Endothelial cell of umbilical vein (primary cell): ENCODE data around the gene NRF1. TPM values are rescaled to one million over a fixed set of nuclear protein-coding genes. Genes with fewer than 3 reads are reported as not detected.

Source experiments
- BruUV-seq: library from RNA; stranded (reverse); fragments of 400-500 nt; replicated peaks from 2 replicates; lab custom pipeline; 2021; lab: Mats Ljungman, UMichigan
- CTCF ChIA-PET: fragments of 300-600, 350-600 bp; sonication (Branson Sonifier 250); formaldehyde crosslinking; loops from one replicate; lab custom pipeline; 2021; ENCODE audit warnings: antibody characterized with exemption, inconsistent platforms; lab: Charles Lee
- POLR2A ChIA-PET: fragments of 300-600, 350-600 bp; sonication (Branson Sonifier 250); formaldehyde crosslinking; loops from one replicate; lab custom pipeline; 2021; ENCODE audit warnings: antibody characterized with exemption, inconsistent platforms; lab: Charles Lee
- DNase-seq: peaks from one replicate; pipeline ENCODE4 v3.0.0-alpha.2; 2011; ENCODE audit warnings: low read depth, low spot score
- FAIRE-seq: peaks from 2 replicates; lab custom pipeline; 2011; peaks lifted over from hg19 to GRCh38; lab: Jason Lieb, UNC
- H2AFZ ChIP-seq: 2 replicates; pipeline ENCODE4 v1.6.0; 2012; ENCODE audit warnings: low read depth, low read length, control low read depth, inconsistent platforms
- H3K27ac ChIP-seq: 2 replicates; pipeline ENCODE4 v1.5.1; 2011; ENCODE audit warnings: low read depth, mild to moderate bottlenecking, control low read depth, low read length, moderate library complexity; ENCODE audit not compliant: insufficient read depth
- H3K27me3 ChIP-seq, 2 experiments: 2 replicates each; pipeline versions ENCODE4 v1.6.0 to v1.6.1; 2011; ENCODE audit warnings: low read length in 2 of 2, mixed read lengths in 1 of 2; ENCODE audit not compliant: control insufficient read depth in 2 of 2, insufficient read depth in 2 of 2
- H3K36me3 ChIP-seq, 2 experiments: 2 replicates in 1 of 2; 3 replicates in 1 of 2; pipeline ENCODE4 v1.5.1; 2011; ENCODE audit warnings: low read length in 2 of 2, mild to moderate bottlenecking in 1 of 2, moderate library complexity in 1 of 2; ENCODE audit not compliant: control insufficient read depth in 2 of 2, insufficient read depth in 2 of 2; ENCODE audit errors: extremely low read depth in 1 of 2
- H3K4me1 ChIP-seq: 3 replicates; pipeline ENCODE4 v1.5.1; 2011; ENCODE audit warnings: mild to moderate bottlenecking, low read length; ENCODE audit not compliant: control insufficient read depth, insufficient read depth; ENCODE audit errors: extremely low read depth
- H3K4me2 ChIP-seq: 2 replicates; pipeline ENCODE4 v1.6.1; 2011; ENCODE audit warnings: low read length, control low read depth, mixed read lengths; ENCODE audit not compliant: insufficient read depth
- H3K4me3 ChIP-seq, 3 experiments: fragments of 200-600 bp in 1 of 3; sonication (generic), shearing (Covaris generic) in 1 of 3; replicated peaks in 1 of 3; 2 replicates each; pipeline ENCODE4 v1.5.1; 2011 to 2016; ENCODE audit warnings: control low read depth in 3 of 3, low read length in 3 of 3, mild to moderate bottlenecking in 2 of 3, inconsistent platforms in 1 of 3, low read depth in 1 of 3, moderate library complexity in 1 of 3; ENCODE audit not compliant: insufficient read depth in 1 of 3
- H3K79me2 ChIP-seq: 2 replicates; pipeline ENCODE4 v1.6.0; 2012; ENCODE audit warnings: low read length, inconsistent platforms; ENCODE audit not compliant: control insufficient read depth, insufficient read depth
- H3K9ac ChIP-seq: replicated peaks from 2 replicates; pipeline ENCODE3; 2011; ENCODE audit warnings: low read length, control low read depth; ENCODE audit not compliant: insufficient read depth; ENCODE audit errors: extremely low read depth
- H3K9me1 ChIP-seq: replicated peaks from 3 replicates; pipeline ENCODE4 v1.6.0; 2011; ENCODE audit warnings: mild to moderate bottlenecking, low read length; ENCODE audit not compliant: control insufficient read depth, insufficient read depth; ENCODE audit errors: extremely low read depth
- H3K9me3 ChIP-seq: replicated peaks from 2 replicates; pipeline ENCODE4 v1.5.1; 2012; ENCODE audit warnings: low read length, inconsistent platforms; ENCODE audit not compliant: control insufficient read depth, insufficient read depth
- H4K20me1 ChIP-seq: replicated peaks from 2 replicates; pipeline ENCODE3; 2011; ENCODE audit warnings: mild to moderate bottlenecking, low read length; ENCODE audit not compliant: control insufficient read depth, insufficient read depth; ENCODE audit errors: extremely low read depth
- EZH2 ChIP-seq: IDR thresholded peaks from 2 replicates; pipeline ENCODE4 v1.6.1; 2012; ENCODE audit warnings: borderline replicate concordance, low read depth, mild to moderate bottlenecking, moderate library complexity, low read length, inconsistent platforms; ENCODE audit not compliant: severe bottlenecking
- FOS ChIP-seq: IDR thresholded peaks from 2 replicates; pipeline ENCODE4 v1.6.1; 2011; ENCODE audit warnings: mild to moderate bottlenecking, low read length, moderate library complexity, borderline replicate concordance; ENCODE audit not compliant: insufficient read depth
- GATA2 ChIP-seq: IDR thresholded peaks from 2 replicates; pipeline ENCODE4 v1.7.0; 2011; ENCODE audit warnings: low read depth, mild to moderate bottlenecking, moderate library complexity, mixed read lengths, low read length; ENCODE audit not compliant: insufficient read length, insufficient read depth
- JUN ChIP-seq: IDR thresholded peaks from 2 replicates; pipeline ENCODE4 v1.6.1; 2011; ENCODE audit warnings: borderline replicate concordance, low read depth; ENCODE audit not compliant: insufficient read length, insufficient read depth
- MYC ChIP-seq: IDR thresholded peaks from one replicate; pipeline ENCODE4 v1.6.1; 2011; ENCODE audit warnings: mild to moderate bottlenecking, low read depth, low read length
- POLR2A ChIP-seq: IDR thresholded peaks from 2 replicates; pipeline ENCODE4 v1.6.1; 2012; ENCODE audit warnings: low read depth, mild to moderate bottlenecking, control low read depth, low read length
- POLR2AphosphoS5 ChIP-seq: IDR thresholded peaks from 2 replicates; pipeline ENCODE4 v1.6.1; 2012; ENCODE audit warnings: low read depth, mild to moderate bottlenecking, control low read depth, low read length, moderate library complexity; ENCODE audit not compliant: insufficient read depth
- dilution Hi-C: fragments of 300-500 bp; cut with MboI; formaldehyde crosslinking; loops from one replicate; pipeline ENCODE4 v1.15.0; 2019; ENCODE audit warnings: low sequenced_read_pairs; ENCODE audit not compliant: extremely low pct_ligation_motif_present
- intact Hi-C: fragments of 100-400 bp; cut with micrococcal nuclease; formaldehyde crosslinking; loops from one replicate; pipeline ENCODE4 v1.10.0; 2022
- polyA plus RNA-seq, 4 experiments: library from polyadenylated mRNA; depleted of rRNA in 3 of 4; stranded (reverse) in 3 of 4; unstranded in 1 of 4; fragments of >200 nt; gene quantifications; 2 replicates each; pipeline versions ENCODE4 v1.2.1 to v1.2.3, GENCODE V29; 2011 to 2012; ENCODE audit warnings: missing spikeins in 1 of 4
- total RNA-seq: library from RNA; stranded (reverse); gene quantifications from 2 replicates; pipeline ENCODE4 v1.2.3, GENCODE V29; 2021
- TF ChIP-seq, protein P1 (sequence below): IDR thresholded peaks from 2 replicates; pipeline ENCODE4 v1.6.1; 2011; ENCODE audit not compliant: insufficient read depth, insufficient read length
- TF ChIP-seq, protein P2 (sequence below), 2 donors: IDR thresholded peaks; 1 replicate in 1 of 2; 2 replicates in 1 of 2; pipeline ENCODE4 v1.5.1; 2011; ENCODE audit warnings: low read length in 2 of 2, mild to moderate bottlenecking in 2 of 2, moderate library complexity in 2 of 2, control low read depth in 1 of 2, inconsistent platforms in 1 of 2, low read depth in 1 of 2; ENCODE audit not compliant: insufficient read depth in 1 of 2; ENCODE audit errors: extremely low read depth in 1 of 2

Gene NRF1
- total and polyA plus RNA-seq, 2 donors (not counting 3 experiments of a cell fraction or from before 2014, with no cell fraction given) = 14.6 to 20.3 TPM

DNA sequence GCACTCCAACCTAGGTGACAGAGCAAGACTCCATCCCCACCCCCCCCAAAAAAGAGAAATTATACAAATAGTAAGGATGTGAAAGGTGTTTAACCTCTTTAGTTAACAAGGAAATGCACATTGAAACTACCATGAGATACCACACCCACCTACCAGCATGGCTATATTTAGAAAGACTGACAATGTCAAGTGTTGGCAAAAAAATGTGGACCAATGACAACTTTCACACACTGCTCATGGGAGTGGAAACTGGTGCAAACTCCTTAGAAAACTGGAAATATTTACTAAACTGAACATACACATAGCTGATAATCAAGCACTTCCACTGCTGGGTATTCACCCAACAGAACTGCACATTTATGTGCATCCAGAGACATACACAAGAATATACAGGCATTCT, 23.3 kb upstream of the NRF1 start:
- dilution Hi-C loops (no loop called here), intact Hi-C loops (no loop called here)
- Histone ChIP-seq H3K4me1 (no peaks in the 10 kb centered on the region), H3K27me3 (peaks cover 1 to 2% of the 10 kb centered on the region in 2 experiments), H4K20me1 (no peaks in the 10 kb centered on the region), H2AFZ (no peak overlapping the region), H3K9me1 (no peaks in the 10 kb centered on the region), H3K27ac (no peak overlapping the region), H3K36me3 (no peaks in the 10 kb centered on the region), H3K79me2 (no peaks in the 10 kb centered on the region), H3K4me3 (no peak overlapping the region), H3K9me3 (no peaks in the 10 kb centered on the region), H3K4me2 (no peak overlapping the region), H3K9ac (no peak overlapping the region)
- ChIA-PET POLR2A (no interaction called here), CTCF (no interaction called here)
- TF ChIP-seq EZH2 = no peak
- TF ChIP-seq, protein P1, sequence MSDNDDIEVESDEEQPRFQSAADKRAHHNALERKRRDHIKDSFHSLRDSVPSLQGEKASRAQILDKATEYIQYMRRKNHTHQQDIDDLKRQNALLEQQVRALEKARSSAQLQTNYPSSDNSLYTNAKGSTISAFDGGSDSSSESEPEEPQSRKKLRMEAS = no peak
- no peak for TF ChIP-seq JUN
- TF ChIP-seq POLR2A = no peak
- TF ChIP-seq MYC = no peak
- TF ChIP-seq FOS = no peak
- TF ChIP-seq POLR2AphosphoS5 = no peak
- TF ChIP-seq, protein P2, sequence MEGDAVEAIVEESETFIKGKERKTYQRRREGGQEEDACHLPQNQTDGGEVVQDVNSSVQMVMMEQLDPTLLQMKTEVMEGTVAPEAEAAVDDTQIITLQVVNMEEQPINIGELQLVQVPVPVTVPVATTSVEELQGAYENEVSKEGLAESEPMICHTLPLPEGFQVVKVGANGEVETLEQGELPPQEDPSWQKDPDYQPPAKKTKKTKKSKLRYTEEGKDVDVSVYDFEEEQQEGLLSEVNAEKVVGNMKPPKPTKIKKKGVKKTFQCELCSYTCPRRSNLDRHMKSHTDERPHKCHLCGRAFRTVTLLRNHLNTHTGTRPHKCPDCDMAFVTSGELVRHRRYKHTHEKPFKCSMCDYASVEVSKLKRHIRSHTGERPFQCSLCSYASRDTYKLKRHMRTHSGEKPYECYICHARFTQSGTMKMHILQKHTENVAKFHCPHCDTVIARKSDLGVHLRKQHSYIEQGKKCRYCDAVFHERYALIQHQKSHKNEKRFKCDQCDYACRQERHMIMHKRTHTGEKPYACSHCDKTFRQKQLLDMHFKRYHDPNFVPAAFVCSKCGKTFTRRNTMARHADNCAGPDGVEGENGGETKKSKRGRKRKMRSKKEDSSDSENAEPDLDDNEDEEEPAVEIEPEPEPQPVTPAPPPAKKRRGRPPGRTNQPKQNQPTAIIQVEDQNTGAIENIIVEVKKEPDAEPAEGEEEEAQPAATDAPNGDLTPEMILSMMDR (IDR thresholded peaks at IDR 0.05; ENCODE audit: extremely low read depth in 1 of 2, insufficient read depth in 1 of 2, low read depth in 1 of 2, low read length in 2 of 2) = no peak
- no peak for TF ChIP-seq GATA2
- no TSS peak for BruUV-seq
- DNase-seq (no peak), FAIRE-seq (no peak)
